CD1c-positive myeloid dendritic cell (primary cell): Measurements from ENCODE around the gene ABCC8.

Experiments used
- DNase-seq: peaks from one replicate; pipeline ENCODE4 v3.0.0-alpha.2; 2016; ENCODE audit errors: extremely low spot score

ABCC8 gene

DNA sequence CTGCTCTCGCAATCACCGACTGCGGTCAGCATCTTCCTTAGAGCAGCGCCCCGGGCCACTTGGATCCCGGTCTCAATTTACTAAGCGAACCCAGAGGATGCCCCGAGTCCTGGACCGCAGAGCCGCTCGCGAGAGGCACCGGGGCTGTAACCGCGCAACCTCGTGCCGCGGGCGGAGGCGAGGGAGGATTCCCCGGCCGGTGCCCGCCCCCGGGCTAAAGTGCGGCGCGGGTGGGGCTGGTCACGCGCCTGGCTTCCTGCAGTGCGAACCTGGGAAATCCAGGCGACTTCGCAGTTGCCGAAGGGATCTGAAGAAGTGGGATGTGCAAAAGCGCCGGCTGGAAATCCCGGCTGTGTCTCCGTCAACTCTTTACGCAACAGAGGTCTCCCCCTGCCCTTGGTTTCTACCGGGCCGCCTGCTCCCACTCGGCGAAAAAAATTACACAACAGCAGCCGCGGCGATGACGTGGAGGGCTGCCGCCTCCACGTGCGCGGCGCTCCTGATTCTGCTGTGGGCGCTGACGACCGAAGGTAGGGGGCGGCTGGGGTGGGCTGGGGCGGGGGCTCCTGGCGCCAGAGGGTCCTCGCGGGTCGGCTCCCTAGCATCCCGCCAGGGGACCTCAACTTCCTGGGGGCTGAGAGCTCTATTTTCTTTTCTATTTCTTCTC is 125.0 kb downstream of the ABCC8 start, which contains the start of gene NCR3LG1:
NCR3LG1 (plus strand) TSS at position 291 of the 667 bp plus-strand sequence; CDS start at position 461, 170 bp downstream.
- DNase-seq: peak; percentile 92

DNA sequence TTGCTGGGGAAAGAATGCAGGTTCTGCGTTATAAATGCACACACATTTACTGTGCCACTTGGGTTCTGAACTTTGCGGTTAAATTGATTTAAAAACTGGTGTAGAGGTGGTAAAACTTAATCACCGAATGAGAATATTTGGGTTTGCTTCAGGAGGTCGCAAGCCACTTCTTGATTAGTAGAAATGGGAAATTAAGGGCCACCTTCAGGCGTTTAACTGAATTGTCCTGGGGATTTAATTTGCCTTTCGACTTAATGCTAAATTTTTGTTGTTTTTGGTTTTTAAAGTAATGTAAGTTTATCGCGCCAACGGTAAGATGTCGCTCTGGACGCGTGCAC is 125.5 kb downstream of the ABCC8 start:
- no peak for DNase-seq

DNA sequence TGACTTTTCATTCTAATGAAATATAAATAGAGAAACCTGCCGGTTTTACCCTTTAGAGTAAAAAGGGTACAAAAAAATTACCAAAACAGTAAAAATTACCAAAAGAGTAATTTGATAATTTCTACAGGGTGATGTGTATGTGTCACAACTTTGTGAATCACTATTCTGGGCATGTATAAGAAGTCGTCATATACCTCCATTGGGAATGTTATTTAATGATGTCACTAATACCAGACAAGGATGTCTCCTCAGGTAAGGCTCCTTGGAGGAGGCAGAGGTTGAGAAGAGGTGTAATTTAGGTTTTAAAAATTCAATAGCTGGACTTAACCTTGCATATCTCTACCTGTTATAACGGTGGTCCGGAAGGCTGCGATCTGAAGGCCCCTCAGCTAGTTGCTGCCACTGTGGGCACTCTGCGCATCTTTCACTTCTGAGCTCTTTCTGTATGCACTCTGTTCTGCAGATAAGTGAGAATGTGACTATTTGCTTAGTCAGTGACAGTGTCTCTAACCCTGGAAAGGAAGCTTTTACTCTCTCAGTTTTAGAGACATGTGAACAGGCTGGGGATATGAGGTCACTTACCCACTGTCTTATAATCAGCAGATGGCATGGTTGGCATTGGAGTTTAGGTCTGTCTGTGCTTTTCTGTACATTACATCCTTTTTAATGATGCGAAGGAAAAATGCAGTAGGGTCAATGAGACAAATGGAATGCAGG is 126.0 kb downstream of the ABCC8 start:
- DNase-seq: peak; percentile 28

GRCh38 chr11:17347676-17348075 is 129.0 kb downstream of the ABCC8 start:
- no peak for DNase-seq

- DNase-seq: no peak
Measured at GRCh38 chr11:17343907-17344306, 132.7 kb downstream of the ABCC8 start.

GRCh38 chr11:17343257-17343656 is 133.4 kb downstream of the ABCC8 start:
- no peak for DNase-seq
